Stimulated activated CD8-positive, alpha-beta memory T cell treated with anti-CD3 and anti-CD28 coated beads, Interleukin-15, amount 100 ng/mL, for 48 hours (primary cell): ENCODE data around the gene CACNA1H.

Experiments
- DNase-seq, 2 donors: peaks; one replicate each; pipeline ENCODE4 v3.0.0-alpha.2; 2020; ENCODE audit warnings: low read depth in 2 of 2

Gene CACNA1H

GRCh38 chr16:1122398-1122765, 30.5 kb upstream of the CACNA1H start:
- DNase-seq = no peak

- DNase-seq = no peak
Observed at GRCh38 chr16:1123525-1124230, 29.2 kb upstream of the CACNA1H start.

- DNase-seq = no peak
Observed at GRCh38 chr16:1124291-1124690, 28.6 kb upstream of the CACNA1H start.

- DNase-seq = no peak
Observed at GRCh38 chr16:1124795-1125194, 28.1 kb upstream of the CACNA1H start.

GRCh38 chr16:1125471-1125870, 27.4 kb upstream of the CACNA1H start:
- DNase-seq = peak in 1 of 2 donors; percentile 19

- DNase-seq = no peak
Observed at GRCh38 chr16:1126044-1126443, 26.9 kb upstream of the CACNA1H start.

GRCh38 chr16:1126586-1126985, 26.3 kb upstream of the CACNA1H start:
- DNase-seq = no peak

GRCh38 chr16:1127101-1127500, 25.8 kb upstream of the CACNA1H start:
- no peak for DNase-seq

- no peak for DNase-seq
Observed at GRCh38 chr16:1127971-1128715, 24.8 kb upstream of the CACNA1H start.

- no peak for DNase-seq
Observed at GRCh38 chr16:1129106-1129960, 23.6 kb upstream of the CACNA1H start.

GRCh38 chr16:1130382-1130781, 22.5 kb upstream of the CACNA1H start:
- DNase-seq = no peak

- no peak for DNase-seq
Observed at GRCh38 chr16:1131378-1131994, 21.4 kb upstream of the CACNA1H start.

- no peak for DNase-seq
Observed at GRCh38 chr16:1132431-1132830, 20.5 kb upstream of the CACNA1H start.

GRCh38 chr16:1133271-1133670, 19.6 kb upstream of the CACNA1H start:
- no peak for DNase-seq

- no peak for DNase-seq
Observed at GRCh38 chr16:1133810-1134520, 18.9 kb upstream of the CACNA1H start.

GRCh38 chr16:1134776-1135458, 18.0 kb upstream of the CACNA1H start:
- no peak for DNase-seq

- no peak for DNase-seq
Observed at GRCh38 chr16:1135459-1135825, 17.5 kb upstream of the CACNA1H start.

- DNase-seq = no peak
Observed at GRCh38 chr16:1137604-1138003, 15.3 kb upstream of the CACNA1H start.

GRCh38 chr16:1140582-1141162, 12.2 kb upstream of the CACNA1H start:
- DNase-seq = no peak

- no peak for DNase-seq
Observed at GRCh38 chr16:1141191-1141590, 11.7 kb upstream of the CACNA1H start.

GRCh38 chr16:1141716-1142115, 11.2 kb upstream of the CACNA1H start:
- no peak for DNase-seq
